HepG2 (cell line): ENCODE results near the gene EVA1A. TPM values are rescaled to one million over a fixed set of nuclear protein-coding genes. Genes with fewer than 3 reads are reported as not detected.
A peak's percentile ranks its signal among the peaks of the same experiment; 100 is the strongest.

Source experiments
- BATF2 ChIP-seq: sonication (generic); formaldehyde crosslinking; IDR thresholded peaks from 2 replicates; pipeline ENCODE4 v1.8.0; 2022; ENCODE audit warnings: mild to moderate bottlenecking, missing genetic modification reagents, moderate library complexity
- CEBPB ChIP-seq: IDR thresholded peaks from 2 replicates; pipeline ENCODE4 v1.6.1; 2011; ENCODE audit warnings: low read depth, low read length, improper control_type of control experiment, borderline replicate concordance
- ELF4 ChIP-seq: sonication (generic); formaldehyde crosslinking; IDR thresholded peaks from 2 replicates; pipeline ENCODE4 v1.5.0; 2020; ENCODE audit warnings: missing genetic modification reagents, mild to moderate bottlenecking, moderate library complexity, borderline replicate concordance
- HDAC6 ChIP-seq: fragments of 200-600 bp; sonication (generic); IDR thresholded peaks from 2 replicates; pipeline ENCODE4 v1.7.0; 2017; ENCODE audit warnings: mild to moderate bottlenecking, antibody characterized with exemption, low read length, low read depth
- HMG20B ChIP-seq: conservative IDR thresholded peaks from 2 replicates; pipeline ENCODE4 v1.6.1; 2016; ENCODE audit warnings: missing genetic modification reagents, missing compliant biosample characterization
- HNRNPH1 ChIP-seq: fragments of 200-400 bp; formaldehyde crosslinking; optimal IDR thresholded peaks from 2 replicates; pipeline ENCODE3; 2017; ENCODE audit warnings: mild to moderate bottlenecking, low read depth, low read length
- MNT ChIP-seq: fragments of 450-650 bp; IDR thresholded peaks from 2 replicates; pipeline ENCODE4 v1.6.1; 2016
- RELA ChIP-seq: sonication (generic); formaldehyde crosslinking; IDR thresholded peaks from 2 replicates; pipeline ENCODE4 v1.4.0; 2020; ENCODE audit warnings: missing genetic modification reagents
- SOX6 ChIP-seq, 2 experiments: fragments of 450-650 bp in 1 of 2; sonication (generic) in 1 of 2; formaldehyde crosslinking in 1 of 2; IDR thresholded peaks; 2 replicates each; pipeline versions ENCODE4 v1.4.0 to v1.6.1; 2017 to 2020; ENCODE audit warnings: antibody characterized with exemption in 1 of 2, mild to moderate bottlenecking in 1 of 2, missing genetic modification reagents in 1 of 2
- STAG1 ChIP-seq: sonication (generic); formaldehyde crosslinking; IDR thresholded peaks from 2 replicates; pipeline ENCODE4 v1.4.0; 2020; ENCODE audit warnings: missing genetic modification reagents
- TEAD3 ChIP-seq: optimal IDR thresholded peaks from 2 replicates; pipeline ENCODE3; 2016; ENCODE audit warnings: borderline replicate concordance
- TGIF2 ChIP-seq: IDR thresholded peaks from 2 replicates; pipeline ENCODE4 v1.6.1; 2016; ENCODE audit warnings: control low read depth, missing compliant biosample characterization
- WIZ ChIP-seq: sonication (generic); formaldehyde crosslinking; IDR thresholded peaks from 2 replicates; pipeline ENCODE4 v1.5.1; 2020; ENCODE audit warnings: mild to moderate bottlenecking, missing genetic modification reagents
- ZNF232 ChIP-seq: sonication (generic); formaldehyde crosslinking; IDR thresholded peaks from 2 replicates; pipeline ENCODE4 v1.4.0; 2020; ENCODE audit warnings: missing genetic modification reagents, borderline replicate concordance
- ZNF430 ChIP-seq: sonication (generic); formaldehyde crosslinking; IDR thresholded peaks from 2 replicates; pipeline ENCODE4 v1.9.0; 2021; ENCODE audit warnings: mild to moderate bottlenecking, missing genetic modification reagents
- ZNF460 ChIP-seq: sonication (generic); formaldehyde crosslinking; IDR thresholded peaks from 2 replicates; pipeline ENCODE4 v1.5.1; 2020; ENCODE audit warnings: missing genetic modification reagents, mild to moderate bottlenecking, borderline replicate concordance
- ZNF652 ChIP-seq: IDR thresholded peaks from 2 replicates; pipeline ENCODE4 v1.6.1; 2016; ENCODE audit warnings: low read depth, borderline replicate concordance
- ZSCAN31 ChIP-seq: sonication (generic); formaldehyde crosslinking; IDR thresholded peaks from 2 replicates; pipeline ENCODE4 v1.5.0; 2020; ENCODE audit warnings: low read depth, mild to moderate bottlenecking, missing genetic modification reagents
- polyA plus RNA-seq, 8 experiments: library from polyadenylated mRNA; depleted of rRNA in 3 of 8; stranded (reverse) in 7 of 8; unstranded in 1 of 8; fragments of >200 nt; fragmentation: Illumina TruSeq in 4 of 8; extraction: Trizol in 4 of 8; gene quantifications; 2 replicates each; pipeline versions ENCODE4 v1.2.1 to v1.2.3, GENCODE V29; 2011 to 2016; ENCODE audit warnings: low read depth in 4 of 8, missing spikeins in 1 of 8, mixed read lengths in 1 of 8; ENCODE audit not compliant: insufficient read depth in 1 of 8
- total RNA-seq, 5 experiments: library from RNA; depleted of rRNA; stranded (reverse); fragments of >200 nt; fragmentation: Illumina TruSeq; extraction: Trizol; gene quantifications; 2 replicates each; pipeline ENCODE4 v1.2.3, GENCODE V29; 2016; ENCODE audit warnings: low read depth in 1 of 5
- TF ChIP-seq, protein P1 (sequence below), 2 experiments: sonication (generic) in 1 of 2; formaldehyde crosslinking in 1 of 2; IDR thresholded peaks; 2 replicates each; pipeline versions ENCODE4 v1.4.0 to v1.6.1; 2016 to 2020; ENCODE audit warnings: borderline replicate concordance in 1 of 2, low read depth in 1 of 2, mild to moderate bottlenecking in 1 of 2, missing genetic modification reagents in 1 of 2
- TF ChIP-seq, protein P2 (sequence below): sonication (generic); formaldehyde crosslinking; IDR thresholded peaks from 2 replicates; pipeline ENCODE4 v1.4.0; 2020; ENCODE audit warnings: mild to moderate bottlenecking, missing genetic modification reagents
- TF ChIP-seq, protein P3 (sequence below): sonication (generic); formaldehyde crosslinking; conservative IDR thresholded peaks from 2 replicates; pipeline ENCODE4 v1.4.0; 2020; ENCODE audit warnings: missing genetic modification reagents

The EVA1A gene
- total and polyA plus RNA-seq, 2 of the 13 experiments (the other 11 are each of a cell fraction or from before 2014, with no cell fraction given) = 57.5 to 57.8 TPM

GRCh38 chr2:75521225-75521872 is 39.4 kb downstream of the EVA1A start (continued):
- TF ChIP-seq WIZ (no peak), ELF4 (CRISPR knock-in tag) (peak; percentile 84; the same call in 1 of the 2 replicates), HNRNPH1 (no peak), BATF2 (CRISPR knock-in tag) (no peak), ZNF460 (CRISPR knock-in tag) (no peak), TGIF2 (peak; percentile 90), STAG1 (CRISPR knock-in tag) (peak; percentile 39), CEBPB (peak; percentile 100), RELA (CRISPR knock-in tag) (no peak), ZNF232 (CRISPR knock-in tag) (no peak), TEAD3 (CRISPR knock-in tag) (peak; percentile 50), ZNF430 (CRISPR knock-in tag) (no peak), ZNF652 (CRISPR knock-in tag) (peak; percentile 37; the same call in 1 of the 2 replicates), SOX6 (IDR thresholded peaks at IDR 0.05) (no peak), SOX6 (CRISPR knock-in tag; IDR thresholded peaks at IDR 0.05) (peak; percentile 92), ZSCAN31 (0 out of 2 replicates have a peak, but pooled peaks have one; percentile 63), MNT (no peak), HDAC6 (0 out of 2 replicates have a peak, but pooled peaks have one; percentile 48), HMG20B (CRISPR knock-in tag) (peak; percentile 90)
- TF ChIP-seq, protein P1, sequence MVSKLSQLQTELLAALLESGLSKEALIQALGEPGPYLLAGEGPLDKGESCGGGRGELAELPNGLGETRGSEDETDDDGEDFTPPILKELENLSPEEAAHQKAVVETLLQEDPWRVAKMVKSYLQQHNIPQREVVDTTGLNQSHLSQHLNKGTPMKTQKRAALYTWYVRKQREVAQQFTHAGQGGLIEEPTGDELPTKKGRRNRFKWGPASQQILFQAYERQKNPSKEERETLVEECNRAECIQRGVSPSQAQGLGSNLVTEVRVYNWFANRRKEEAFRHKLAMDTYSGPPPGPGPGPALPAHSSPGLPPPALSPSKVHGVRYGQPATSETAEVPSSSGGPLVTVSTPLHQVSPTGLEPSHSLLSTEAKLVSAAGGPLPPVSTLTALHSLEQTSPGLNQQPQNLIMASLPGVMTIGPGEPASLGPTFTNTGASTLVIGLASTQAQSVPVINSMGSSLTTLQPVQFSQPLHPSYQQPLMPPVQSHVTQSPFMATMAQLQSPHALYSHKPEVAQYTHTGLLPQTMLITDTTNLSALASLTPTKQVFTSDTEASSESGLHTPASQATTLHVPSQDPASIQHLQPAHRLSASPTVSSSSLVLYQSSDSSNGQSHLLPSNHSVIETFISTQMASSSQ (IDR thresholded peaks at IDR 0.05; ENCODE audit: low read depth) = peak; percentile 95
- TF ChIP-seq, protein P1 (CRISPR knock-in tag; IDR thresholded peaks at IDR 0.05; ENCODE audit: borderline replicate concordance) = peak; percentile 92; the same call in 1 of the 2 replicates
- TF ChIP-seq, protein P2, sequence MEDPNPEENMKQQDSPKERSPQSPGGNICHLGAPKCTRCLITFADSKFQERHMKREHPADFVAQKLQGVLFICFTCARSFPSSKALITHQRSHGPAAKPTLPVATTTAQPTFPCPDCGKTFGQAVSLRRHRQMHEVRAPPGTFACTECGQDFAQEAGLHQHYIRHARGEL (CRISPR knock-in tag) = no peak
- TF ChIP-seq, protein P3, sequence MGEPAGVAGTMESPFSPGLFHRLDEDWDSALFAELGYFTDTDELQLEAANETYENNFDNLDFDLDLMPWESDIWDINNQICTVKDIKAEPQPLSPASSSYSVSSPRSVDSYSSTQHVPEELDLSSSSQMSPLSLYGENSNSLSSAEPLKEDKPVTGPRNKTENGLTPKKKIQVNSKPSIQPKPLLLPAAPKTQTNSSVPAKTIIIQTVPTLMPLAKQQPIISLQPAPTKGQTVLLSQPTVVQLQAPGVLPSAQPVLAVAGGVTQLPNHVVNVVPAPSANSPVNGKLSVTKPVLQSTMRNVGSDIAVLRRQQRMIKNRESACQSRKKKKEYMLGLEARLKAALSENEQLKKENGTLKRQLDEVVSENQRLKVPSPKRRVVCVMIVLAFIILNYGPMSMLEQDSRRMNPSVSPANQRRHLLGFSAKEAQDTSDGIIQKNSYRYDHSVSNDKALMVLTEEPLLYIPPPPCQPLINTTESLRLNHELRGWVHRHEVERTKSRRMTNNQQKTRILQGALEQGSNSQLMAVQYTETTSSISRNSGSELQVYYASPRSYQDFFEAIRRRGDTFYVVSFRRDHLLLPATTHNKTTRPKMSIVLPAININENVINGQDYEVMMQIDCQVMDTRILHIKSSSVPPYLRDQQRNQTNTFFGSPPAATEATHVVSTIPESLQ (CRISPR knock-in tag) = no peak
